ENCODE measurements around the gene SAMD4A.
"Not testable (repeated sequence)": the region's sequence is repeated elsewhere in the genome, so short reads cannot be mapped to it uniquely, and the experiment has no call there.

SAMD4A gene

GRCh38 chr14:54784060-54784459 lies 217.1 kb downstream of the SAMD4A start:
- no peak for DNase-seq (ENCODE audit: low spot score)

GRCh38 chr14:54784657-54785056 lies 217.7 kb downstream of the SAMD4A start:
- DNase-seq (ENCODE audit: low spot score): no peak

GRCh38 chr14:54785136-54785777 lies 218.3 kb downstream of the SAMD4A start:
- no peak for DNase-seq (ENCODE audit: low spot score)

GRCh38 chr14:54785778-54786770 lies 219.1 kb downstream of the SAMD4A start:
- DNase-seq (ENCODE audit: low spot score): no peak

GRCh38 chr14:54786838-54787237 lies 219.9 kb downstream of the SAMD4A start:
- DNase-seq (ENCODE audit: low spot score): no peak

- no peak for DNase-seq (ENCODE audit: low spot score)
Observed at GRCh38 chr14:54787261-54787660, 220.3 kb downstream of the SAMD4A start.

- DNase-seq (ENCODE audit: low spot score): no peak
Observed at GRCh38 chr14:54788701-54789100, 221.8 kb downstream of the SAMD4A start.

GRCh38 chr14:54789166-54789565 lies 222.2 kb downstream of the SAMD4A start:
- no peak for DNase-seq (ENCODE audit: low spot score)

- DNase-seq (ENCODE audit: low spot score): no peak
Observed at GRCh38 chr14:54789781-54790480, 223.0 kb downstream of the SAMD4A start.

GRCh38 chr14:54791001-54791400 lies 224.1 kb downstream of the SAMD4A start:
- no peak for DNase-seq (ENCODE audit: low spot score)

GRCh38 chr14:54792288-54792687 lies 225.4 kb downstream of the SAMD4A start:
- no peak for DNase-seq (ENCODE audit: low spot score)

GRCh38 chr14:54794159-54794558 lies 227.2 kb downstream of the SAMD4A start:
- no peak for DNase-seq (ENCODE audit: low spot score)

- DNase-seq (ENCODE audit: low spot score): no peak
Observed at GRCh38 chr14:54794796-54795195, 227.9 kb downstream of the SAMD4A start.

GRCh38 chr14:54796961-54797360 lies 230.0 kb downstream of the SAMD4A start:
- DNase-seq (ENCODE audit: low spot score): peak; percentile 75

- DNase-seq (ENCODE audit: low spot score): no peak
Observed at GRCh38 chr14:54797556-54797955, 230.6 kb downstream of the SAMD4A start.

GRCh38 chr14:54797986-54798385 lies 231.1 kb downstream of the SAMD4A start:
- no peak for DNase-seq (ENCODE audit: low spot score)

GRCh38 chr14:54798465-54799124 lies 231.7 kb downstream of the SAMD4A start:
- no peak for DNase-seq (ENCODE audit: low spot score)

- not testable (repeated sequence) for DNase-seq (ENCODE audit: low spot score)
Observed at GRCh38 chr14:54801482-54801881, 234.6 kb downstream of the SAMD4A start.

- peak; percentile 16 for DNase-seq (ENCODE audit: low spot score)
Observed at GRCh38 chr14:54803396-54803795, 236.5 kb downstream of the SAMD4A start.

GRCh38 chr14:54803926-54804537 lies 237.1 kb downstream of the SAMD4A start:
- DNase-seq (ENCODE audit: low spot score): peak; percentile 13

GRCh38 chr14:54804538-54805041 lies 237.7 kb downstream of the SAMD4A start:
- peak; percentile 16 for DNase-seq (ENCODE audit: low spot score)
